DOHH2 (cell line): Measurements from ENCODE around the gene MAPKBP1.

Experiments
- EZH2phosphoT487 ChIP-seq: fragments of 200-600 bp; sonication (generic); IDR thresholded peaks from 2 replicates; pipeline ENCODE4 v1.6.1; 2017; ENCODE audit warnings: borderline replicate concordance, mild to moderate bottlenecking, antibody characterized with exemption, low read length, moderate library complexity, mixed read lengths
- TF ChIP-seq, protein P1 (sequence below): fragments of 200-600 bp; sonication (generic); IDR thresholded peaks from one replicate; pipeline ENCODE4 v1.5.1; 2014; ENCODE audit warnings: antibody characterized with exemption, mild to moderate bottlenecking, low read depth, low read length; ENCODE audit not compliant: poor library complexity, severe bottlenecking

DNA sequence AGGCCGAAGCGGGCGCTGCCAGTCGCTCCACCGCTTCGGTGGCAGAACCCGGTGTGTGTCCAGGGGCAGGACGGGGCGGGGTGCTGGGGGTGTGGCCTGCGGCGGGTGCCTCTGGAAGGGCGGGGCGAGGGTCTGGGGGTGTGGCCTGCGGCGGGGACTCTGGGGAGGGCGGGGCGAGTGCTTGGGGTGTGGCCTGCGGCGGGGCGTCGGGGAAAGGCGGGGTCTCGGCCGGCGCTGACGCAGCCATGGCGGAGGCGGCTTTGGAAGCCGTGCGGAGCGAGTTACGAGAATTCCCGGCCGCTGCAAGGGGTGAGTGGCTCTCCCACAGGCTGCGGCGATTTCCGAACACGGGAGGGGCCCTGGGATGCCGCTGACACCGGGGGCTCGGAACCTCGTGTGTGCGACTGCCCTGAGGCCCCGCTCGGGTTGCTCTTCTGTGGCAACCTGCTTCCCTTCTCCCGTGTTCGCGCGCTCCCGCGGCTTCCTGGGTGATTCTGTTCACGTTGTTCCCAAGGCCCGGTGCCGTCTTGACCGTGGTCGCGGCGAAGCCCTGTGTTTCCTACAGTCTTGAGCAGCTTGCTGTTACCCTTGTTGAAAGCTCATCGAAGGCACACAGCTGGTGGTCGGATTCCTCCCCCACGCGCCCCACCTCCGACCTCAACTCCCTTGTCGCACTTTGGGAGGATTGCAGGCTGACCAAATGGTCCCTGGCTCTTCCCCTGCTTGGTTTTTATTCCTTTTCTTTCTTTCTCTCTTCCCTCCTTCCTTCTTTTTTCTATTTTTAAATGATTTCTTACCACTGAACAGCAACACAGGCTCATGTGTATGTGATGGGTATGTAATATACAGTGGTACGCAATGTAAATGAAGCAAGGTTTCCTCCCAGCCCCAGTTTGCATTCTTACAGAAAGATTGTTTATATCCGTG, 53.9 kb downstream of the MAPKBP1 start, which contains the start of gene JMJD7:
- TF ChIP-seq, protein P1, sequence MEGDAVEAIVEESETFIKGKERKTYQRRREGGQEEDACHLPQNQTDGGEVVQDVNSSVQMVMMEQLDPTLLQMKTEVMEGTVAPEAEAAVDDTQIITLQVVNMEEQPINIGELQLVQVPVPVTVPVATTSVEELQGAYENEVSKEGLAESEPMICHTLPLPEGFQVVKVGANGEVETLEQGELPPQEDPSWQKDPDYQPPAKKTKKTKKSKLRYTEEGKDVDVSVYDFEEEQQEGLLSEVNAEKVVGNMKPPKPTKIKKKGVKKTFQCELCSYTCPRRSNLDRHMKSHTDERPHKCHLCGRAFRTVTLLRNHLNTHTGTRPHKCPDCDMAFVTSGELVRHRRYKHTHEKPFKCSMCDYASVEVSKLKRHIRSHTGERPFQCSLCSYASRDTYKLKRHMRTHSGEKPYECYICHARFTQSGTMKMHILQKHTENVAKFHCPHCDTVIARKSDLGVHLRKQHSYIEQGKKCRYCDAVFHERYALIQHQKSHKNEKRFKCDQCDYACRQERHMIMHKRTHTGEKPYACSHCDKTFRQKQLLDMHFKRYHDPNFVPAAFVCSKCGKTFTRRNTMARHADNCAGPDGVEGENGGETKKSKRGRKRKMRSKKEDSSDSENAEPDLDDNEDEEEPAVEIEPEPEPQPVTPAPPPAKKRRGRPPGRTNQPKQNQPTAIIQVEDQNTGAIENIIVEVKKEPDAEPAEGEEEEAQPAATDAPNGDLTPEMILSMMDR = no peak
- no peak for TF ChIP-seq EZH2phosphoT487
